Body of pancreas (tissue), 4 donors: Measurements from ENCODE around the gene BCAS4.

Source experiments
- CTCF ChIP-seq, 7 experiments: fragments of 450-650 bp in 4 of 7; fragments of 200-600 bp in 3 of 7; sonication (generic) in 3 of 7; IDR thresholded peaks; one replicate each; pipeline ENCODE4 v1.5.1; 2016 to 2019; ENCODE audit warnings: antibody characterized with exemption in 7 of 7
- POLR2A ChIP-seq, 3 donors: fragments of 450-650 bp; IDR thresholded peaks; one replicate each; pipeline ENCODE4 v1.6.1; 2016; ENCODE audit warnings: antibody characterized with exemption in 3 of 3, mild to moderate bottlenecking in 2 of 3

GRCh38 chr20:50926530-50926929, 131.7 kb downstream of the BCAS4 start:
- no peak for TF ChIP-seq POLR2A (IDR thresholded peaks at IDR 0.05)
- TF ChIP-seq CTCF (IDR thresholded peaks at IDR 0.05), result no peak
